Panc1 (cell line): ENCODE results near the gene RPSA. TPM values are rescaled to one million over a fixed set of nuclear protein-coding genes. Genes with fewer than 3 reads are reported as not detected.
A peak's percentile ranks its signal among the peaks of the same experiment; 100 is the strongest.
"Not testable (repeated sequence)": the region's sequence is repeated elsewhere in the genome, so short reads cannot be mapped to it uniquely, and the experiment has no call there.

ENCODE experiments used
- ATAC-seq: fragments of 200-7000 bp; cut with Tn5 transposase; 2 replicates; pipeline ENCODE4 v1.9.1; 2020; ENCODE audit warnings: mild to moderate bottlenecking, moderate library complexity
- BruUV-seq: library from RNA; stranded (reverse); fragments of 400-500 nt; replicated peaks from 2 replicates; lab custom pipeline; 2021; lab: Mats Ljungman, UMichigan
- CTCF ChIA-PET: fragments of 300-600 bp; sonication (Branson Sonifier 250); formaldehyde crosslinking; loops from one replicate; lab custom pipeline; 2022; ENCODE audit warnings: antibody characterized with exemption; lab: Charles Lee
- POLR2A ChIA-PET: fragments of 300-600 bp; sonication (Branson Sonifier 250); formaldehyde crosslinking; loops from one replicate; lab custom pipeline; 2022; ENCODE audit warnings: antibody characterized with exemption; lab: Charles Lee
- DNase-seq: peaks from one replicate; pipeline ENCODE4 v3.0.0-alpha.2; 2010; ENCODE audit warnings: low read depth, low spot score
- H3K27ac ChIP-seq: 2 replicates; pipeline ENCODE4 v1.5.1; 2011; ENCODE audit warnings: mild to moderate bottlenecking, low read length, inconsistent platforms
- H3K27me3 ChIP-seq: fragments of 200-500 bp; sonication (Bioruptor generic); 2 replicates; pipeline ENCODE4 v1.6.0; 2014; ENCODE audit warnings: low read length, inconsistent platforms; ENCODE audit not compliant: control insufficient read depth, insufficient read depth
- H3K36me3 ChIP-seq: fragments of 200-500 bp; sonication (Bioruptor generic); 2 replicates; pipeline ENCODE4 v1.5.1; 2014; ENCODE audit warnings: inconsistent platforms, mild to moderate bottlenecking, low read length, moderate library complexity; ENCODE audit not compliant: control insufficient read depth, insufficient read depth
- H3K4me1 ChIP-seq: 2 replicates; pipeline ENCODE4 v1.5.1; 2011; ENCODE audit warnings: inconsistent platforms, mild to moderate bottlenecking, low read length, moderate library complexity; ENCODE audit not compliant: control insufficient read depth, insufficient read depth
- H3K4me3 ChIP-seq, 2 experiments: 2 replicates each; pipeline ENCODE4 v1.5.1; 2011 to 2012; ENCODE audit warnings: low read depth in 2 of 2, low read length in 2 of 2, mild to moderate bottlenecking in 2 of 2, inconsistent platforms in 1 of 2, moderate library complexity in 1 of 2
- H3K9me3 ChIP-seq: fragments of 200-500 bp; sonication (Bioruptor generic); 2 replicates; pipeline ENCODE4 v1.5.1; 2014; ENCODE audit warnings: low read depth, mild to moderate bottlenecking, inconsistent platforms, low read length, moderate library complexity; ENCODE audit not compliant: control insufficient read depth, insufficient read depth
- POLR2AphosphoS5 ChIP-seq: IDR thresholded peaks from 2 replicates; pipeline ENCODE4 v1.6.1; 2012; ENCODE audit warnings: mild to moderate bottlenecking, low read depth, low read length, moderate library complexity
- REST ChIP-seq, 2 experiments: IDR thresholded peaks; 2 replicates each; pipeline ENCODE4 v1.6.1; 2011 to 2012; ENCODE audit warnings: low read depth in 2 of 2, control low read depth in 1 of 2, low read length in 1 of 2, mild to moderate bottlenecking in 1 of 2, moderate library complexity in 1 of 2; ENCODE audit not compliant: insufficient read depth in 1 of 2
- SIN3A ChIP-seq: IDR thresholded peaks from 2 replicates; pipeline ENCODE4 v1.6.1; 2012; ENCODE audit warnings: low read depth, mild to moderate bottlenecking, low read length, moderate library complexity, borderline replicate concordance; ENCODE audit not compliant: insufficient read depth
- in situ Hi-C: cut with HindIII; loops from 2 replicates; pipeline ENCODE4 v1.10.0; 2016; ENCODE audit warnings: low sequenced_read_pairs, low pct_unique_long_range_greater_than_20kb
- intact Hi-C: fragments of 100-400 bp; cut with micrococcal nuclease; formaldehyde crosslinking; loops from one replicate; pipeline ENCODE4 v1.10.0; 2022; ENCODE audit not compliant: unreplicated experiment
- total RNA-seq: library from RNA; stranded (reverse); gene quantifications from one replicate; pipeline ENCODE4 v1.2.1, GENCODE V29; 2021; ENCODE audit not compliant: unreplicated experiment

Gene RPSA
- total RNA-seq, 1 experiment from 2014 or later, result 856 TPM

- H3K27ac ChIP-seq, result no peak overlapping the region
- POLR2A ChIA-PET, result no interaction called here
- H3K36me3 ChIP-seq, result peaks cover 20% of the 10 kb centered on the region
- H3K27me3 ChIP-seq, result no peaks in the 10 kb centered on the region
- 0 out of 2 replicates have a peak, but pooled peaks cover 6% of the 10 kb centered on the region for H3K4me1 ChIP-seq
- intact Hi-C loops, result no loop called here
- BruUV-seq, result no TSS peak
- TF ChIP-seq REST (IDR thresholded peaks at IDR 0.05; ENCODE audit: insufficient read depth in 1 of 2, low read depth in 2 of 2, low read length in 1 of 2) (no peak), POLR2AphosphoS5 (peak; percentile 59; the same call in 1 of the 2 replicates), SIN3A (no peak)
- CTCF ChIA-PET, result no interaction called here
- no peak overlapping the region for H3K4me3 ChIP-seq
- in situ Hi-C loops, result no loop called here
- no peaks in the 10 kb centered on the region for H3K9me3 ChIP-seq
- ATAC-seq, result peak; percentile 52
- no peak for DNase-seq
Measured at GRCh38 chr3:39413691-39414420, 7.3 kb downstream of the RPSA start.

- Histone ChIP-seq H3K9me3 (no peaks in the 10 kb centered on the region), H3K27me3 (no peaks in the 10 kb centered on the region), H3K4me3 (no peak overlapping the region), H3K36me3 (peaks cover 19% of the 10 kb centered on the region), H3K27ac (no peak overlapping the region), H3K4me1 (0 out of 2 replicates have a peak, but pooled peaks cover 3% of the 10 kb centered on the region)
- BruUV-seq, result no TSS peak
- ATAC-seq (peak; percentile 58), DNase-seq (no peak)
- in situ Hi-C loops (no loop called here), intact Hi-C loops (no loop called here)
- POLR2A ChIA-PET, result no interaction called here
- CTCF ChIA-PET, result no interaction called here
- TF ChIP-seq POLR2AphosphoS5, result peak; percentile 58
- TF ChIP-seq REST (IDR thresholded peaks at IDR 0.05; ENCODE audit: insufficient read depth in 1 of 2, low read depth in 2 of 2, low read length in 1 of 2), result no peak
Measured at GRCh38 chr3:39414421-39414907, 7.9 kb downstream of the RPSA start.

- CTCF ChIA-PET, DNase-seq, ATAC-seq, H3K9me3 ChIP-seq, H3K27ac ChIP-seq, H3K27me3 ChIP-seq, intact Hi-C loops, H3K4me3 ChIP-seq, BruUV-seq, POLR2A ChIA-PET, in situ Hi-C loops, H3K4me1 ChIP-seq: not testable (repeated sequence)
- peaks cover 12% of the 10 kb centered on the region for H3K36me3 ChIP-seq
Measured at GRCh38 chr3:39415302-39415701, 8.8 kb downstream of the RPSA start.
